Mesenchymal stem cell (in vitro differentiated cells and primary cell): ENCODE measurements around the gene LINGO4.

Experiments used
- DNase-seq: peaks from one replicate; pipeline ENCODE4 v3.0.0-alpha.2; 2013
- H2AFZ ChIP-seq: one replicate; pipeline ENCODE4 v1.6.1; 2013; ENCODE audit warnings: low read depth, mild to moderate bottlenecking, control low read depth, inconsistent platforms, low read length, moderate library complexity
- H2AK5ac ChIP-seq: 2 replicates; pipeline ENCODE4 v1.6.1; 2013; ENCODE audit warnings: low read length, moderate library complexity, mild to moderate bottlenecking, inconsistent platforms; ENCODE audit not compliant: severe bottlenecking
- H2BK120ac ChIP-seq: one replicate; pipeline ENCODE4 v1.6.1; 2013; ENCODE audit warnings: low read depth, mild to moderate bottlenecking, inconsistent platforms, low read length, moderate library complexity
- H2BK12ac ChIP-seq, 2 experiments: one replicate each; pipeline ENCODE4 v1.6.1; 2013; ENCODE audit warnings: inconsistent platforms in 2 of 2, low read length in 2 of 2, mild to moderate bottlenecking in 2 of 2, moderate library complexity in 2 of 2, control low read depth in 1 of 2
- H2BK15ac ChIP-seq: one replicate; pipeline ENCODE4 v1.6.1; 2013; ENCODE audit warnings: mild to moderate bottlenecking, low read depth, inconsistent platforms; ENCODE audit not compliant: poor library complexity, severe bottlenecking
- H2BK5ac ChIP-seq: 2 replicates; pipeline ENCODE4 v1.6.1; 2013; ENCODE audit warnings: low read depth, mild to moderate bottlenecking, low read length, control low read depth, inconsistent platforms; ENCODE audit not compliant: poor library complexity, severe bottlenecking
- H3K14ac ChIP-seq, 2 experiments: one replicate each; pipeline ENCODE4 v1.6.1; 2013; ENCODE audit warnings: inconsistent platforms in 2 of 2, low read length in 2 of 2, control low read depth in 1 of 2, mild to moderate bottlenecking in 1 of 2, moderate library complexity in 1 of 2
- H3K18ac ChIP-seq, 2 experiments: one replicate each; pipeline ENCODE4 v1.6.1; 2013; ENCODE audit warnings: inconsistent platforms in 2 of 2, low read length in 2 of 2, control low read depth in 1 of 2, low read depth in 1 of 2, mild to moderate bottlenecking in 1 of 2
- H3K23ac ChIP-seq, 2 experiments: one replicate each; pipeline ENCODE4 v1.6.1; 2013; ENCODE audit warnings: inconsistent platforms in 2 of 2, low read length in 2 of 2, mild to moderate bottlenecking in 2 of 2, moderate library complexity in 2 of 2, control low read depth in 1 of 2
- H3K27ac ChIP-seq: 2 replicates; pipeline ENCODE4 v1.5.1; 2013; ENCODE audit warnings: mild to moderate bottlenecking, moderate library complexity, low read length, control low read depth, inconsistent platforms; ENCODE audit not compliant: poor library complexity, severe bottlenecking
- H3K27me3 ChIP-seq, 2 experiments: 2 replicates each; pipeline versions ENCODE4 v1.6.1 to v1.7.0; 2013; ENCODE audit warnings: low read length in 2 of 2, mild to moderate bottlenecking in 2 of 2, moderate library complexity in 2 of 2, control low read depth in 1 of 2, inconsistent platforms in 1 of 2; ENCODE audit not compliant: control insufficient read depth in 1 of 2, insufficient read depth in 1 of 2
- H3K36me3 ChIP-seq, 2 experiments: 2 replicates each; pipeline versions ENCODE4 v1.6.1 to v1.7.0; 2013; ENCODE audit warnings: low read length in 2 of 2, control low read depth in 1 of 2, inconsistent platforms in 1 of 2, low read depth in 1 of 2, mild to moderate bottlenecking in 1 of 2; ENCODE audit not compliant: insufficient read depth in 2 of 2, control insufficient read depth in 1 of 2
- H3K4ac ChIP-seq, 2 experiments: one replicate each; pipeline ENCODE4 v1.6.1; 2013; ENCODE audit warnings: inconsistent platforms in 2 of 2, low read length in 2 of 2, mild to moderate bottlenecking in 2 of 2, moderate library complexity in 2 of 2, control low read depth in 1 of 2, low read depth in 1 of 2
- H3K4me1 ChIP-seq: 2 replicates; pipeline ENCODE4 v1.6.1; 2013; ENCODE audit warnings: low read depth, low read length, control low read depth; ENCODE audit not compliant: control insufficient read depth, insufficient read depth
- H3K4me2 ChIP-seq: 2 replicates; pipeline ENCODE4 v1.6.1; 2013; ENCODE audit warnings: low read length, mild to moderate bottlenecking, inconsistent platforms; ENCODE audit not compliant: poor library complexity, severe bottlenecking
- H3K4me3 ChIP-seq, 2 experiments: 2 replicates each; pipeline versions ENCODE4 v1.5.1 to v1.7.0; 2013; ENCODE audit warnings: low read length in 2 of 2, mild to moderate bottlenecking in 2 of 2, control low read depth in 1 of 2, low read depth in 1 of 2; ENCODE audit not compliant: insufficient read depth in 1 of 2
- H3K79me1 ChIP-seq: replicated peaks from 2 replicates; pipeline ENCODE4 v1.6.1; 2013; ENCODE audit warnings: mild to moderate bottlenecking, control low read depth, low read length, inconsistent platforms; ENCODE audit not compliant: poor library complexity, severe bottlenecking
- H3K9ac ChIP-seq: 2 replicates; pipeline ENCODE4 v1.7.0; 2013; ENCODE audit warnings: mild to moderate bottlenecking, low read length, moderate library complexity
- H3K9me3 ChIP-seq: 2 replicates; pipeline ENCODE4 v1.7.0; 2013; ENCODE audit warnings: mild to moderate bottlenecking, low read length; ENCODE audit not compliant: control insufficient read depth
- H4K8ac ChIP-seq: one replicate; pipeline ENCODE4 v1.6.1; 2013; ENCODE audit warnings: inconsistent platforms, mild to moderate bottlenecking, low read length, moderate library complexity
- H4K91ac ChIP-seq: one replicate; pipeline ENCODE4 v1.6.1; 2013; ENCODE audit warnings: mild to moderate bottlenecking, low read length, inconsistent platforms
- WGBS: methylation state at CpG from one replicate; pipeline ENCODE4 v1.1.7; 2013; ENCODE audit warnings: mixed read lengths; 5-methylcytosine and 5-hydroxymethylcytosine counted together

Gene LINGO4

GRCh38 chr1:151803915-151804314, 1.3 kb downstream of the LINGO4 start:
- Histone ChIP-seq H3K27ac (no peak overlapping the region), H3K36me3 (no peaks in the 10 kb centered on the region), H3K27me3 (peaks cover 95 to 100% of the 10 kb centered on the region in 2 experiments), H3K4me3 (no peak overlapping the region), H2BK5ac (no peak overlapping the region), H3K4ac (no peak overlapping the region), H3K4me1 (no peaks in the 10 kb centered on the region), H3K18ac (no peak overlapping the region), H3K79me1 (no peaks in the 10 kb centered on the region), H3K9ac (no peak overlapping the region), H4K91ac (no peak overlapping the region), H2BK120ac (no peak overlapping the region), H3K9me3 (no peaks in the 10 kb centered on the region), H2BK12ac (no peak overlapping the region), H3K14ac (no peak overlapping the region), H2AFZ (no peak overlapping the region), H4K8ac (no peak overlapping the region), H3K4me2 (no peak overlapping the region), H3K23ac (no peak overlapping the region), H2BK15ac (no peak overlapping the region), H2AK5ac (no peak overlapping the region)
- WGBS, result 100% methylated on average over 3 of the region's 3 CpGs
- no peak for DNase-seq

- H3K79me1 ChIP-seq, result no peaks in the 10 kb centered on the region
- no peak overlapping the region for H2BK120ac ChIP-seq
- H3K27ac ChIP-seq, result no peak overlapping the region
- H2BK5ac ChIP-seq, result no peak overlapping the region
- H2AFZ ChIP-seq, result no peak overlapping the region
- H3K4me1 ChIP-seq, result no peaks in the 10 kb centered on the region
- no peak overlapping the region for H4K8ac ChIP-seq
- no peaks in the 10 kb centered on the region for H3K36me3 ChIP-seq
- H3K4me2 ChIP-seq, result no peak overlapping the region
- H3K18ac ChIP-seq, result no peak overlapping the region
- no peak overlapping the region for H2BK12ac ChIP-seq
- H3K9me3 ChIP-seq, result no peaks in the 10 kb centered on the region
- no peak overlapping the region for H2AK5ac ChIP-seq
- no peak for DNase-seq
- H3K4me3 ChIP-seq, result no peak overlapping the region
- H3K9ac ChIP-seq, result no peak overlapping the region
- no peak overlapping the region for H3K14ac ChIP-seq
- H2BK15ac ChIP-seq, result no peak overlapping the region
- H3K23ac ChIP-seq, result no peak overlapping the region
- no peak overlapping the region for H4K91ac ChIP-seq
- H3K4ac ChIP-seq, result no peak overlapping the region
- H3K27me3 ChIP-seq, result peaks cover 97 to 99% of the 10 kb centered on the region in 2 experiments
Observed at GRCh38 chr1:151803164-151803563, 2.1 kb downstream of the LINGO4 start.

DNA sequence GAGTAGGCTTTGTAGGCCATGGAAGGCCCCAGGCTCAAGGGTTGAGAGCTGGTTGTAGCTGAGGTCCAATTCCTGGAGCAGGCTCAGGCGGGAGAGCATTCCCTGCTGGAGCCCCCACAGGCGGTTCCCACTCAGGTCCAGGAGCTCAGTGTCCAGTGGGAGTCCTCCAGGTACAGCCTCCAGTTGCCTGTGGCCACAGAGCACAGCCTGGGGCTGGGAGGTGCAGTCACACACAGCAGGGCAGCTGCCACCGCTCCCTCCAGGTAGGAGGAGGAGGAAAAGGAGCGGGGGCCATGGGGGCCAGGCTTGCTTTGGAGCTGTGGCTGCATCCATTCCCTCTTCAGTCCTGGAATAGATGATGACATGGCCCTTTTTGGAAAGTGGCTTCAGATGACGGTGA, 2.8 kb downstream of the LINGO4 start:
- H3K9me3 ChIP-seq, result no peaks in the 10 kb centered on the region
- H3K4me1 ChIP-seq, result no peaks in the 10 kb centered on the region
- H4K91ac ChIP-seq, result no peak overlapping the region
- H2BK5ac ChIP-seq, result no peak overlapping the region
- H3K4me3 ChIP-seq, result no peak overlapping the region
- no peak overlapping the region for H3K18ac ChIP-seq
- no peak overlapping the region for H3K27ac ChIP-seq
- H3K14ac ChIP-seq, result no peak overlapping the region
- no peaks in the 10 kb centered on the region for H3K36me3 ChIP-seq
- 82% methylated on average over 5 of the region's 5 CpGs for WGBS
- H3K79me1 ChIP-seq, result no peaks in the 10 kb centered on the region
- H2AFZ ChIP-seq, result no peak overlapping the region
- no peak overlapping the region for H2BK120ac ChIP-seq
- H3K23ac ChIP-seq, result no peak overlapping the region
- peaks cover 97 to 99% of the 10 kb centered on the region in 2 experiments for H3K27me3 ChIP-seq
- no peak for DNase-seq
- no peak overlapping the region for H2AK5ac ChIP-seq
- H3K9ac ChIP-seq, result no peak overlapping the region
- H3K4me2 ChIP-seq, result no peak overlapping the region
- H3K4ac ChIP-seq, result no peak overlapping the region
- H4K8ac ChIP-seq, result no peak overlapping the region
- no peak overlapping the region for H2BK15ac ChIP-seq
- H2BK12ac ChIP-seq, result no peak overlapping the region

GRCh38 chr1:151801846-151802245, 3.4 kb downstream of the LINGO4 start:
- peaks cover 96 to 99% of the 10 kb centered on the region in 2 experiments for H3K27me3 ChIP-seq
- no peak overlapping the region for H3K14ac ChIP-seq
- H2BK5ac ChIP-seq, result no peak overlapping the region
- H3K9me3 ChIP-seq, result no peaks in the 10 kb centered on the region
- H2AFZ ChIP-seq, result no peak overlapping the region
- no peak overlapping the region for H2BK12ac ChIP-seq
- H3K4me2 ChIP-seq, result no peak overlapping the region
- no peaks in the 10 kb centered on the region for H3K79me1 ChIP-seq
- H3K23ac ChIP-seq, result no peak overlapping the region
- no peak overlapping the region for H3K18ac ChIP-seq
- no peak overlapping the region for H2BK15ac ChIP-seq
- H4K91ac ChIP-seq, result no peak overlapping the region
- no peak overlapping the region for H3K4ac ChIP-seq
- 86% methylated on average over 7 of the region's 7 CpGs for WGBS
- H4K8ac ChIP-seq, result no peak overlapping the region
- H3K4me3 ChIP-seq, result no peak overlapping the region
- H3K9ac ChIP-seq, result no peak overlapping the region
- no peak overlapping the region for H2AK5ac ChIP-seq
- H3K27ac ChIP-seq, result no peak overlapping the region
- no peak for DNase-seq
- no peaks in the 10 kb centered on the region for H3K4me1 ChIP-seq
- no peak overlapping the region for H2BK120ac ChIP-seq
- H3K36me3 ChIP-seq, result no peaks in the 10 kb centered on the region
